ENCODE data around the gene MISP3.
"Not testable (repeated sequence)": the region's sequence is repeated elsewhere in the genome, so short reads cannot be mapped to it uniquely, and the experiment has no call there.

Gene MISP3

DNA sequence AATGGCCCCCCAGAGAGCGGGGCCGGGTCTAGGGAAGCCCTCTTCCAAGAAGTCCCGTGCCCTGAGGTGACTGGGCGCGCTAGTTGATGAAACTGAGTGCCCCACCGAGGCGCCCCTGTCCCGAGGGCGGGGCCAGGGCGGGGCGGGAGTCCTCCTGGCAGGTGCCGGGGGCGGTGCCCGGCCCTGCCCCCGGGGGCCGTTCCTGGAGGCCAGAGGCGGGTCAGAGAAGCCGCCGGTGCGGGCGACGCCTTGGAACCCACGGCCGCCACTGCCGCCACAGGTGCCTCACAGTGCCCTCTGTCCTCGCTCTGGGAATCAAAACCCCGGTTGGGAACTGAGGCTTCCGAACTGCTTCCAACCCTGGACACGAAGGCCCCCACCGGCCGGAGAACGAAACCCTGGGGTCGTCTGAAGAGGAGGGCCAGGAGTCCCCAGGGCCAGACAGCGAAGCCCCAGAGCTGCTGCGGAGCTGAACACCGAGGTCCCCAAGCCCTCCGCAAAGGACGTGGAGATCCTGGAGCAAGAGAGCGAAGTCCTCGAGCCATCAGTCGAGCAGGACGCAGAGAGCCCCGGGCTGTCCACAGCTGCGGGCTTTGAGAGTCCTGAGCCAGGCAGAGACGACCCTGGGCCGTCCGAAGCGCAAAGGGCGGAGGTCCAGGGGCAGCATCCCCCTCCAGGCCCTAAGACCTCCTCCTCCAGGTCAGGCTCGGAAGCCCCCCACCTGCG is at the start of gene MISP3:
MISP3 (plus strand) TSS at position 252 of the 726 bp plus-strand sequence. CDS start 524 bp downstream, outside the sequence.
- peak; percentile 20 for DNase-seq

DNA sequence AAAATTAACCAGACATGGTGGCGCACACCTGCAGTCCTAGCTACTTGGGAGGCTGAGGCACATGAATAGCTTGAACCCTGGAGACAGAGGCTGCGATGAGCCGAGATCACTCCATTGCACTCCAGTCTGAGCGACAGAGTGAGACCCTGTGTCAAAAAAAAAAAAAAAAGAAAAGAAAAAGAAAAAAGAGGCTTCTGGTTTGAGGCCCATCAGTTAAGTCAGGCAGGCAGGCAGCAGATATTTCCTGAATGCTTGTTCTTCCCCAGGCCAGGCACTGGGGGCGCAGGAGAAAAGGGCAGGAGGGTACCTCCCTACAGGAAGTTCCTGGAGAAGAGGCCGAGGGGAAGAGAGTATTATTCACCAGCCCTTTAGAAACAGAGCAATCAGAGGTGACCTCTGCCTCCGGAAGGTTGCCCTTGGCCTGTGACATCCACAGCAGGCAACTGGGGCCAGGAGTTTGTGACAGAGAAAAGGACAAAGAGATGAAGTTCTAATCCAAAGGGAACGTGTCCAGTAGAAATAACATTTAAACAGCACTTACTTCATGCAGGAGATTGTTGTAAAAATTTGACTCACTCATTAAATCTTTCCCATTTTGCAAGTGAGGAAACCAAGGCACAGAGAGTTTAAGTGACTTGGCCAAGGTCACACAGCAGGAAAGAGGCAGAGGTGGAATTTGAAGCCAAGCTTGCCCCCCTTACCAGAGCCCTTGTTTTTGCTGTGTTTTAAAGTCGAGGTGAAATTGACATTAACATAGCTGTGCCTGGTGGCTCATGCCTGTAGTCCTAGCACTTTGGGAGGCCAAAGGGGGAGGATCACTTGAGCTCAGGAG is 49.0 kb upstream of the MISP3 start:
- DNase-seq: no peak

DNA sequence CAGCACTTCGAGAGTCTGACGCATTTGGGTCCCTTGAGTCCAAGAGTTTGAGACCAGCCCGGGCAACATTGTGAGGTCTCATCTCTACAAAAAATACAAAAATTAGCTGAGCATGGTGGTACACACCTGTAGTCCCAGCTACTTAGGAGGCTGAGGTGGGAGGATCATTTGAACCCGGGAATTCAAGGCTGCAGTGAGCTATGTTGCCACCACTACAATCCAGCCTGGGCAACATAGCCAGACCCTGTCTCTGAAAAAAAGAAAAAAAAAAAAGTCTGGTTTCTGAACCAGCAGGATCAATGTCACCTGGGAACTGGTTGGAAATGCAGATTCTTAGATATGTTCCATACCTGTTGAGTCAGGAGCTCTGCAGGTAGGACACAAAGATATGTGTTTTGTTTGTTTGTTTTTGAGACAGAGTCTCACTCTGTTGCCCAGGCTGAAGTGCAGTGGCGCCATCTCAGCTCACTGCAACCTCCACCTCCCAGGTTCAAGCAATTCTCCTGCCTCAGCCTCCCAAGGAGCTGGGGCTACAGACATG is 45.9 kb upstream of the MISP3 start:
- DNase-seq: not testable (repeated sequence)

DNA sequence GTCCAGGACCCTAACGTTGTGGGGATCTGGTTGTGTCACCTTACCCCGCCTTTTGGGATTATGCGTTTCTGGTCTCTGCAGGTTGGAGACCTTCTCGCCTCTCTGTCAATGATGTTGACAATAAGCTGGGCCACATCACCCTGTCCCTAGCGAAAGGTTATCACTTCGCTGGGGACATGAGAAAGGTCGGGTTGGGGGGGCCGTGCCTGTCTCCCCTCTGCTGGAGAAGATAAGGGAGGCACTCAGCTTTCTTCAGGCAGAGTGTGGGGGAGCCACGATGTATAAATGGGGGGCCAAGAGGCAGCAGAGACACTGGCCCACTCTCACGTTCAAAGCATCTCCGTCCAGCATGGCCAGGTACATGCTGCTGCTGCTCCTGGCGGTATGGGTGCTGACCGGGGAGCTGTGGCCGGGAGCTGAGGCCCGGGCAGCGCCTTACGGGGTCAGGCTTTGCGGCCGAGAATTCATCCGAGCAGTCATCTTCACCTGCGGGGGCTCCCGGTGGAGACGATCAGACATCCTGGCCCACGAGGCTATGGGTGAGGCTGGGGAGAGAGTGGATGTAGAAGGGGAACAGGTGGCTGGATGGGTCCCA is 44.6 kb upstream of the MISP3 start, which contains the start of gene RLN3:
RLN3 (plus strand) TSS at position 293 of the 595 bp plus-strand sequence; CDS start at position 350, 57 bp downstream.
- no peak for DNase-seq

DNA sequence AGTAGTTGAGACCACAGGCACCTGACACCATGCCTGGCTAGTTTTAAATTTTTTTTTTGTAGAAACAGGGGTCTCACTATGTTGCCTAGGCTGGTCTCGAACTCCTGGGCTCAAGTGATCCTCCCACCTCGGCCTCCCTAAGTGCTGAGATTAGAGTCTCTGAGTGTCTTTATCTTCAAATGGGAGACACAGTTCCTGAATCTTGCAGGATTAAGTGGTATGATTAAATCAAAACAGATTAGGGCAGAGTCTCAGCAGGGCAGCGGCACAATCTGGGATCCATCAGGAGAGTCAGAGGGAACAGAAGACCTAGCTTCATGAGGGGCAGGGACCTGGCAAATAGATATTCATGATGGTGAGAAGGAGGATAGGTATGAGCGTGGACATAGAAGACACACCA is 43.7 kb upstream of the MISP3 start:
- no peak for DNase-seq

DNA sequence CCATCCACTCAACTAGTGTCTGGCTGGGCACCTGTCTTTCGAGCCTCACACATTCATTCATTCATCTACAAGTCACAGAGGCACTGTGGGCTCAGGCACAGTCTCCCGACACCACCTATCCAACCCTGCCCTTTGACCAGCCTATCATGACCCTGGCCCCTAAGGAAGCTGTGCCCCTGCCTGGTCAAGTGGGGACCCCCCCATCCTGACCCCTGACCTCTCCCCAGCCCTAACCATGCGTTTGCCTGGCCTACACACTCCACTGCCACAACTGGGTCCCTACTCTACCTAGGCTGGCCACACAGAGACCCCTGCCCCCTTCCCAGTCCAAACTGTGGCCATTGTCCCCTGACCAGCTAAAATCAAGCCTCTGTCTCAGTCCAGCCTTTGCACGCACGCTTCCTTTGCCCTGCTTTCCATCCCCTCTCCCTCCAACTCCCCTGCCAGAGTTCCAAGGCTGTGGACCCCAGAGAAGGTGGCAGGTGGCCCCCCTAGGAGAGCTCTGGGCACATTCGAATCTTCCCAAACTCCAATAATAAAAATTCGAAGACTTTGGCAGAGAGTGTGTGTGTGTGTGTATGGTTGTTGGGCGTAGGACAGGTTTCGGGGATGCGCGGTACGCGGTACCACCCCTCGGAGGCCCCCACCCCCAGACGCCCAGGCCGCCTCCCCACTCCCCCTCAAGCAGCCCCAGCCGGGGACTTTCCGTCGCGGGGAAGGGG is 41.4 kb upstream of the MISP3 start:
- DNase-seq: no peak

DNA sequence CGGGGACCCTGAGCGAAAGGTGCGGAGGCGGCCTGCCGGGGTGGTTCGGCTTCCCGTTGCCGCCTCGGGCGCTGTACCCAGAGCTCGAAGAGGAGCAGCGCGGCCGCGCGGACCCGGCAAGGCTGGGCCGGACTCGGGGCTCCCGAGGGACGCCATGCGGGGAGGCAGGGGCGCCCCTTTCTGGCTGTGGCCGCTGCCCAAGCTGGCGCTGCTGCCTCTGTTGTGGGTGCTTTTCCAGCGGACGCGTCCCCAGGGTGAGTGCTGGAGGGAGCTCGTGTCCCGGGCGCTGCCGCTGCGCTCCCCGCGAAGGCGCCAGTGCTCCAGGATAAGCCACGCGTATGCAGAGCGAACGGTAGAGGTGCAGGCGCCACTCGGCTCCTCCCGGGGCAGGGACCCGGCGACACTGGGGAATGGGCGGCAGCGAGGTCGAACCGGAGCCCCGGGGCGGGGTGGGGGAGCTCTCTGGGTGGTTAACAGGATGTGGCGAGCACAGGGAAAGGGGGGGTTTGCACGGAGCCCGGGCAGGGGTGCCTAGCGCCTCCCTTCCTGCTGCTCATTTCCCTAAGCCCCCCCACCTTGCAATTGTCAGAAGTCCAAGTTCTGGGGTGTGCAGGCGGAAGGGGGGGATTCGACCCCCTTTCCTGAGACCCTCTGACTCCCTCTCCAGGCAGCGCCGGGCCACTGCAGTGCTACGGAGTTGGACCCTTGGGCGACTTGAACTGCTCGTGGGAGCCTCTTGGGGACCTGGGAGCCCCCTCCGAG is 40.7 kb upstream of the MISP3 start, which contains the start of gene IL27RA:
IL27RA (plus strand) TSS at position 44 of the 762 bp plus-strand sequence; CDS start at position 155, 111 bp downstream.
- peak; percentile 91 for DNase-seq

DNA sequence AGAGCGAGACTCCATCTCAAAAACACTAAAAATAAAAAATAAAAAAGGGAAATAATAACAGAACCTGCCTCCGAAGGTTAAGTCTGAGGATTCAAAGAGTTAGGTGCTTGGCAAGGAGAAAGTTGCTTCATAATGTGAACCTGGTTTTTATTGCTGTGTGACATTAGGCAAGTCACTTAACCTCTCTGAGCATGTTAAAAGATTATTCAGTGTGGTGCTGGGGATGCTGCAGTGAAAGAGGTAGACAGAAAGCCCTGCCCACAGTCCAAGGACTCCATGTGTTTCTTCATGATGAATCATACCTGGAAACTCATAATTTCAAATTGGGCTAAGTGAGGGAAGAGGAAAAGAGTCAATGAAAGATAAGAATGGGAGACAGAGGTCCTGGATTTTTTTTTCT is 38.6 kb upstream of the MISP3 start:
- no peak for DNase-seq

DNA sequence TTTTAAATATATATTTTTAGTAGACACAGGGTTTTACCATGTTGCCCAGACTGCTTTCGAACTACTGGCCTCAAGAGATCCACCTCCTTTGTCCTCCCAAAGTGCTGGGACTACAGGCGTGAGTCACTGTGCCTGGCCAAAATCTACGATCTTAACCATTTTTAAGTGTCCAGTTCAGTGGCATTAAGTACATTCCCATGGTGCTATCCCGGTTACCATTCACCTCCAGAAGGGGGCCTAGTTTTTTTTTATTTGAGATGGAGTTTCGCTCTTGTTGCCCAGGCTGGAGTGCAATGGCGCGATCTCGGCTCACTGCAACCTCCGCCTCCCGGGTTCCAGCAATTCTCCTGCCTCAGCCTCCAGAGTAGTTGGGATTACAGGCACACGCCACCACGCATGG is 37.4 kb upstream of the MISP3 start:
- not testable (repeated sequence) for DNase-seq

DNA sequence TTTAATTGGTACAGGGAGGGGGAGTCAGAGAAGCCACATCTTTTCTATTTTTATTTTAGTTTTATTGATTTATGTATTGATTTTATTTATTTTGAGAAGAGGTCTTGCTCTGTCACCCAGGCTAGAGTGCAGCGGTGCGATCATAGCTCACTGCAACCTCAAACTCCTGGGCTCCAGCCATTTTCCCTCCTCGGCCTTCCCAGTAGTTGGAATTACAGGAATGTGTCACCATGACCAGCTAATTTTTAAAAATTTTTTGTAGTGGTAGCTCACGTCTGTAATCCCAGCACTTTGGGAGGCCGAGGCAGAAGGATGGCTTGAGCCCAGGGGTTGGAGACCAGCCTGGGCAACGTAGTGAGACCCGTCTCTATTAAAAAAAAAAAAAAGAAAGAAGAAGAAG is 36.9 kb upstream of the MISP3 start:
- DNase-seq: no peak

DNA sequence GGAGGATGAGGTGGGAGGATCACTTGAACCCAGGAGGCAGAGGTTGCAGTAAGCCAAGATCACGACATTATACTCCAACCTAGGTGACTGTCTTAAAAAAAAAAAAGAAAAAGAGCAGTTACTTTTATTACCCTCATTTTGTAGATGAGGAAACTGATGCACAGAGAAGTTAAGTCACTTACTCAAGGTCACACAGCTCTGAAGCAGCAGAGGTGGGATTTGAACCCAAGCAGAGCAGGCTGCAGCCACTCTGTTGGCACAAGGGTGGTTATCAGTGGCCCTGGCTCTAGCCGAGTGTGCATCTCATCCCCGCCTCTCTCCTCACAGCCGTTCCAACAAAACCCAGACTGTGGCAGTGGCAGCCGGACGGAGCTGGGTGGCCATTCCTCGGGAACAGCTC is 33.4 kb upstream of the MISP3 start:
- DNase-seq: no peak

DNA sequence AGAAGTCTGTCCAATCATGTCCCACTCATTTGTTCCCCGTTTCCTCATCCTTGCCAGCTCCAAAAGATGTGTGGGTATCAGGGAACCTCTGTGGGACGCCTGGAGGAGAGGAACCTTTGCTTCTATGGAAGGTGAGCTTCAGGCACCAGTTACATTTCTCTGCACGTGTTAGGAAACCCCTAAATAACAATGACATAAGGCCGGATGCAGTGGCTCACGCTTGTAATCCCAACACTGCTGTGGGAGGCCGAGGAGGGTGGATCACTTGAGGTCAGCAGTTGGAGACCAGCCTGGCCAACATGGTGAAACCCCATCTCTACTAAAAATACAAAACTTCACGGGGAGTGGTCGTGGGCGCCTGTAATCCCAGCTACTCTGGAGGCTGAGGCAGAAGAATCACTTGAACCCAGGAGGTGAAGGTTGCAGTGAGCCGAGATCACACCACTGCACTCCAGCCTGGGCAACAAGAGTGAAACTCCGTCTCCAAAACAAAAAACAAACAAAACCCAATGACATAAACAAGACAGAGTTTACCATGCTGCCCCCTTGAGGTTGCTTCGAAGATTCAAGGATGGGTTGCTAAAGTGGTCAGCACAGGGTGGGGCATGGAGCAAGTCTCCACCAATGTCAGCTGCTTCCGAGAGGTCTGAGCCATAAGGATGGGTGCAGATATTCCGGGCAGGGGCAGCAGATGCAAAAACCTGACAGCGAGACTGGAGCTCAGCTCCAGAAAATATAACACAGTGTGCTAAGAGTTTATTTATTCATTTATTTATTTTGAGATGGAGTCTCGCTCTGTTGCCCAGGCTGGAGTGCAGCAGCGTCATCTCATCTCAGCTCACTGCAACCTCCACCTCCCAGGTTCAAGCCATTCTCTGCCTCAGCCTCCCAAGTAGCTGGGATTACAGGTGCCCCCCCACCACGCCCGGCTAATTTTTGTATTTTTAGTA is 29.7 kb upstream of the MISP3 start:
- peak; percentile 47 for DNase-seq

DNA sequence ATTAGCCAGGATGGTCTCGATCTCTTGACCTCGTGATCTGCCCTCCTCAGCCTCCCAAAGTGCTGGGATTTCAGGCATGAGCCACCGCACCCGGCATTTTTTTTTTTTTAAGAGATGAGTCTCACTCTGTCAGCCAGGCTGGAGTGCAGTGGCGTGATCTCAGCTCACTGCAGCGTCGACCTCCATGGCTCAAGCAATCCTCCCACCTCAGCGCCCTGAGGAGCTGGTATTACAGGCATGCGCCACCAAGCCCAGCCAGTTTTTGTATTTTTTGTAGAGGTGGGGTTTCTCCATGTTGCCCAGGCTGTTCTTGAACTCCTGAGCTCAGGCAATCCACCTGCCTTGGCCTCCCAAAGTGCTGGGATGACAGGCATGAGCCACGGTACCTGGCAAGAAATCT is 24.7 kb upstream of the MISP3 start:
- not testable (repeated sequence) for DNase-seq

DNA sequence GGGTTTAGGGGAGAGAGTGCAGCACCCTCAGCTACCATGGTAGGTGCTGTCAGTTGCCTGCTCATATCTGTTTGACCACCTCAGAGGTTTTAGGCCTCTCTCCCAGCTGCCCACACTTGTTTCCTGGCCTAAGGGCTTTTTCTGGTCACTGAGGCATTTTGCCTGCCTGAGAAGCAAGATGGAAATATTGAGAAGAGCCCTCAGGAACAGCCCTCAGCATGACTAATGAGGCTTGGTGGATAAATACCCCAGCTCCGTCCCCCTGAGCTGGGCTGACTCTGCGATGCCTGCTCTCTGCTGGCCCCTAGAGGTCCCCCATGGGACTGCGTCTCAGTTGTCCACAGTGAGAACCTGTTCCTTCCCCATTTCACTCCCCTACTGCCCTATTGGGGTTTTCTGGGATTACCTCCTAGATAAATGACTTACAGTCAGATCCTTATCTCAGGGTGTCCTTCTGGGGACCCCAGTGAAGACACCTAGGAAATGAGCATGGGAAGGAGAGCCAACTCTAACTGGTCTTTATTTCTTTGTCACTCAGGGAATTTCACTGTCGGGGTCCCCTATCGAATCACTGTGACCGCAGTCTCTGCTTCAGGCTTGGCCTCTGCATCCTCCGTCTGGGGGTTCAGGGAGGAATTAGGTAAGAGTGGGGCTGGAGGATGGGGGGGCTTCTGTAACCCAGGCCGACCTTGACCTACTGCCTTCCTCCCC is 24.0 kb upstream of the MISP3 start:
- peak; percentile 80 for DNase-seq

DNA sequence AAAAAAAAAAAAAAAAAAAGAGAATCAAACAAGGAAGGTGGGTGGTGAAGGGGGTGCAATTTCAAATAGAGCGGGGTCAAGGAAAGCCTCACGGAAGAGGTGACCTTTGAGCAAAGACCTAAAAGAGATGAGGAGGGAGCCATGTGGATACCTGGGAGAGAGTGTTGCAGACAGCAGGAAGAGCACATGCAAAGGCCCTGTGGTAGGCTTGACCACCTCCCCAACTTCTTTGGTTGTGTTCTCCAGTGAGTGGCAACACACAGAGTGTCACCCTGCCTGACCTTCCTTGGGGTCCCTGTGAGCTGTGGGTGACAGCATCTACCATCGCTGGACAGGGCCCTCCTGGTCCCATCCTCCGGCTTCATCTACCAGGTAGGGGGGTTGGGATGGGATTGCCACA is 22.1 kb upstream of the MISP3 start:
- no peak for DNase-seq

DNA sequence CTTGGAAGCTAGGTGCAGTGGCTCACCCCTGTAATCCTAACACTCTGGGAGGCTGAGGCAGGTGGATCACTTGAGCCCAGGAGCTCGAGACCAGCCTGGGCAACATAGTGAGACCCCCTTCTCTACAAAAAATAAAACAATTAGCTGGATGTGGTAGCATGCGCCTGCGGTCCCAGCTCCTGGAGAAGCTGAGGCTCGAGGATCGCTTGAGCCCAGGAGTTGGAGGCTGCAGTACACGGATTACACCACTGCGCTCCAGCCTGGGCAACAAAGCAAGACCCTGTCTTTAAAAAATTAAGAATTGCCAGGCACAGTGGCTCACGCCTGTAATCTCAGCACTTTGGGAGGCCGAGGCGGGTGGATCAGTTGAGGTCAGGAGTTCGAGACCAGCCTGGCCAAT is 21.6 kb upstream of the MISP3 start:
- not testable (repeated sequence) for DNase-seq

DNA sequence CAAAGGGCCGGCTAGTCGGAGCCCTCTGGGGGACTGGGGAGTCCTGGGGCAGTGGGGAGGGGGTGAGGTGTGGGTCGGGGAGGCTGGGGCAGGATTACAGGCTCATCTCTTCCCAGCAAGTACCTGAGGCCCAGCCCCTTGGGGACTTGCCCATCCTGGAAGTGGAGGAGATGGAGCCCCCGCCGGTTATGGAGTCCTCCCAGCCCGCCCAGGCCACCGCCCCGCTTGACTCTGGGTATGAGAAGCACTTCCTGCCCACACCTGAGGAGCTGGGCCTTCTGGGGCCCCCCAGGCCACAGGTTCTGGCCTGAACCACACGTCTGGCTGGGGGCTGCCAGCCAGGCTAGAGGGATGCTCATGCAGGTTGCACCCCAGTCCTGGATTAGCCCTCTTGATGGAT is 20.6 kb upstream of the MISP3 start:
- DNase-seq: no peak

DNA sequence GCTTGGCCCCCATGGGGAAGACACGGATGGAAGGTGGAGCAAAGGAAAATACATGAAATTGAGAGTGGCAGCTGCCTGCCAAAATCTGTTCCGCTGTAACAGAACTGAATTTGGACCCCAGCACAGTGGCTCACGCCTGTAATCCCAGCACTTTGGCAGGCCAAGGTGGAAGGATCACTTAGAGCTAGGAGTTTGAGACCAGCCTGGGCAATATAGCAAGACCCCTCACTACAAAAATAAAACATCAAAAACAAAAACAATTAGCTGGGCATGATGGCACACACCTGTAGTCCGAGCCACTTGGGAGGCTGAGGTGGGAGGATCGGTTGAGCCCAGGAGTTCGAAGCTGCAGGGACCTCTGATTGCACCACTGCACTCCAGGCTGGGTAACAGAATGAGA is 20.1 kb upstream of the MISP3 start:
- no peak for DNase-seq

DNA sequence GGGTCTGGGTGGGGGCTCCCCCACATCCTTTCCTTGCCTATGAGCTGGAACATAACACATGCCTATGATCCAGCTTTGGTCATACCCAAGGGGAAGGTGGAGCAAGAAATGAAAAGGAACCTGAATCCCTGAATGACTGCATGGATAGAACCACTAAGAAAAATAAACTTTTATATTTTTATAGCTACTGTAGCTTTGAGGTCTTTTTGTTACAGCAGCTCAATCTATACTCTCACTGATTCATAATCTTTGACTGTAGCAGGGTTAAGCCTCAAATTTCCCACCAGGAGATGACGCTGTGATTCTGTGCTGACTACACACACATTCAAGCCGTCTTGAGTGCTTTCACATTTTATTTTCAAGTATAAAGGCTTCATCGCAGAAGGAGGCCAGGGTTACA is 19.6 kb upstream of the MISP3 start:
- DNase-seq: no peak

DNA sequence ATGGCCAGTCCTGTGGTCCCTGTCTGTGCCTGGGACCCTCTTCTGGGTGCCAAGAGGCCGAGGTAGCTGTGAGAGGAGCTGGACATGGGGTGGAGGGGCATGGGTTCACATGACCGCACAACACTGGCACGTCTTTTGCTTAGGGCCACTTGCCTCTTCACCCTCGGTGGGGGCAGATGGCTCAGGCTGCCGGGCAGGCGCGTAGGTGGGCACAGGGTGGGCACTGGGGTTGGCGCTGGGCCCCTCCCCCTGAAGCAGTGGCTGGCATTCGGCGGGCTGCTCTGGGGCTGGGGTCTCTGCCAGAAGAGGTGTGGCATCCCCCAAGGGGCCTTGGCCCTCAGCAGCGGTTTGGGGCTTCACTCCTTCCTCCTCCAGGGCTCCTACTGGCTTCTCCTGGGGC is 19.1 kb upstream of the MISP3 start:
- DNase-seq: no peak
